Neutrophil (primary cell): ENCODE results near the gene CLDN19.

ENCODE experiments used
- H3K27ac ChIP-seq: fragments of 200-600 bp; sonication (generic); 2 replicates; pipeline ENCODE4 v1.5.1; 2016; ENCODE audit warnings: mild to moderate bottlenecking, moderate library complexity
- H3K27me3 ChIP-seq: fragments of 200-600 bp; sonication (generic); 2 replicates; pipeline ENCODE4 v1.6.0; 2016; ENCODE audit warnings: mild to moderate bottlenecking
- H3K36me3 ChIP-seq: fragments of 200-600 bp; sonication (generic); 2 replicates; pipeline ENCODE4 v1.5.1; 2017
- H3K4me1 ChIP-seq, 2 experiments: fragments of 200-600 bp in 1 of 2; sonication (generic) in 1 of 2; 1 replicate in 1 of 2; 2 replicates in 1 of 2; pipeline versions ENCODE4 v1.5.1 to v1.6.1; 2013 to 2016; ENCODE audit warnings: low read depth in 1 of 2, low read length in 1 of 2, mild to moderate bottlenecking in 1 of 2, moderate library complexity in 1 of 2; ENCODE audit not compliant: control insufficient read depth in 1 of 2, insufficient read depth in 1 of 2
- H3K4me3 ChIP-seq, 2 experiments: fragments of 200-600 bp in 1 of 2; sonication (generic) in 1 of 2; 1 replicate in 1 of 2; 2 replicates in 1 of 2; pipeline ENCODE4 v1.5.1; 2013 to 2016; ENCODE audit warnings: low read depth in 1 of 2, low read length in 1 of 2, mild to moderate bottlenecking in 1 of 2, moderate library complexity in 1 of 2
- H3K9me3 ChIP-seq: fragments of 200-600 bp; sonication (generic); 2 replicates; pipeline ENCODE4 v1.5.1; 2016
- CTCF ChIP-seq: fragments of 200-600 bp; sonication (generic); IDR thresholded peaks from 2 replicates; pipeline ENCODE4 v1.5.1; 2016; ENCODE audit warnings: antibody characterized with exemption

Gene CLDN19

GRCh38 chr1:42783092-42783491, 43.1 kb upstream of the CLDN19 start:
- Histone ChIP-seq H3K4me3 (no peak overlapping the region), H3K27me3 (peaks cover 34% of the 10 kb centered on the region), H3K4me1 (peaks cover 5 to 9% of the 10 kb centered on the region in 2 experiments), H3K9me3 (no peaks in the 10 kb centered on the region), H3K27ac (no peak overlapping the region), H3K36me3 (peaks cover 46% of the 10 kb centered on the region)
- TF ChIP-seq CTCF: no peak

GRCh38 chr1:42780176-42780575, 40.1 kb upstream of the CLDN19 start:
- TF ChIP-seq CTCF: no peak
- H3K4me3 ChIP-seq: no peak overlapping the region
- no peaks in the 10 kb centered on the region for H3K9me3 ChIP-seq
- no peak overlapping the region for H3K27ac ChIP-seq
- H3K36me3 ChIP-seq: peaks cover 75% of the 10 kb centered on the region
- peaks cover 14% of the 10 kb centered on the region for H3K27me3 ChIP-seq
- H3K4me1 ChIP-seq: peaks cover 2 to 5% of the 10 kb centered on the region in 2 experiments

- Histone ChIP-seq H3K27me3 (peaks cover 10% of the 10 kb centered on the region), H3K9me3 (no peaks in the 10 kb centered on the region), H3K36me3 (peaks cover 79% of the 10 kb centered on the region), H3K27ac (no peak overlapping the region), H3K4me1 (peaks cover 0 to under 1% of the 10 kb centered on the region in 2 experiments), H3K4me3 (no peak overlapping the region)
- no peak for TF ChIP-seq CTCF
Measured at GRCh38 chr1:42779725-42780124, 39.7 kb upstream of the CLDN19 start.

- Histone ChIP-seq H3K27me3 (no peaks in the 10 kb centered on the region), H3K9me3 (no peaks in the 10 kb centered on the region), H3K27ac (no peak overlapping the region), H3K36me3 (peaks cover 85% of the 10 kb centered on the region), H3K4me1 (no peaks in the 10 kb centered on the region), H3K4me3 (no peak overlapping the region)
- peak; percentile 44 for TF ChIP-seq CTCF
Measured at GRCh38 chr1:42777852-42778251, 37.8 kb upstream of the CLDN19 start.

GRCh38 chr1:42776502-42776901, 36.5 kb upstream of the CLDN19 start:
- Histone ChIP-seq H3K27ac (no peak overlapping the region), H3K27me3 (no peaks in the 10 kb centered on the region), H3K4me3 (no peak overlapping the region), H3K9me3 (no peaks in the 10 kb centered on the region), H3K36me3 (peaks cover 73% of the 10 kb centered on the region), H3K4me1 (no peaks in the 10 kb centered on the region)
- TF ChIP-seq CTCF: no peak
